Neuronal stem cell (in vitro differentiated cells): ENCODE results near the gene SDE2.

Source experiments
- DNase-seq: peaks from one replicate; pipeline ENCODE4 v3.0.0-alpha.2; 2013; ENCODE audit warnings: low spot score
- H2AFZ ChIP-seq: one replicate; pipeline ENCODE4 v1.6.1; 2013; ENCODE audit warnings: mild to moderate bottlenecking, low read length, inconsistent platforms
- H2AK5ac ChIP-seq: 2 replicates; pipeline ENCODE4 v1.6.1; 2013; ENCODE audit warnings: low read depth, mild to moderate bottlenecking, inconsistent platforms, low read length, moderate library complexity, mixed read lengths
- H2BK120ac ChIP-seq: 2 replicates; pipeline ENCODE4 v1.6.1; 2013; ENCODE audit warnings: low read depth, mild to moderate bottlenecking, inconsistent platforms, low read length, moderate library complexity, mixed read lengths
- H2BK12ac ChIP-seq: one replicate; pipeline ENCODE4 v1.6.1; 2013; ENCODE audit warnings: low read length, inconsistent platforms
- H2BK15ac ChIP-seq: 2 replicates; pipeline ENCODE4 v1.6.1; 2013; ENCODE audit warnings: mild to moderate bottlenecking, low read length, inconsistent platforms, mixed read lengths
- H2BK5ac ChIP-seq: one replicate; pipeline ENCODE4 v1.6.1; 2013; ENCODE audit warnings: inconsistent platforms, mild to moderate bottlenecking, low read length, moderate library complexity
- H3K14ac ChIP-seq: one replicate; pipeline ENCODE4 v1.6.1; 2013; ENCODE audit warnings: low read length, inconsistent platforms
- H3K18ac ChIP-seq: 2 replicates; pipeline ENCODE4 v1.6.1; 2013; ENCODE audit warnings: low read length, inconsistent platforms
- H3K23ac ChIP-seq: 2 replicates; pipeline ENCODE4 v1.6.1; 2013; ENCODE audit warnings: low read depth, mild to moderate bottlenecking, mixed read lengths, low read length, inconsistent platforms; ENCODE audit not compliant: poor library complexity
- H3K27ac ChIP-seq: replicated peaks from 3 replicates; pipeline ENCODE4 v1.5.1; 2013; ENCODE audit warnings: low read length, inconsistent platforms
- H3K27me3 ChIP-seq, 3 experiments: 2 replicates each; pipeline ENCODE4 v1.6.1; 2013; ENCODE audit warnings: low read length in 3 of 3, mild to moderate bottlenecking in 2 of 3, inconsistent platforms in 1 of 3, low read depth in 1 of 3, mixed read lengths in 1 of 3, moderate library complexity in 1 of 3; ENCODE audit not compliant: control insufficient read depth in 3 of 3, insufficient read depth in 3 of 3
- H3K36me3 ChIP-seq, 2 donors: replicated peaks in 1 of 2; 2 replicates each; pipeline ENCODE4 v1.6.1; 2013; ENCODE audit warnings: low read length in 2 of 2; ENCODE audit not compliant: control insufficient read depth in 2 of 2, insufficient read depth in 2 of 2
- H3K4ac ChIP-seq: 2 replicates; pipeline ENCODE4 v1.6.1; 2013; ENCODE audit warnings: inconsistent platforms, mild to moderate bottlenecking, low read length, moderate library complexity
- H3K4me1 ChIP-seq, 2 donors: 1 replicate in 1 of 2; 2 replicates in 1 of 2; pipeline ENCODE4 v1.6.1; 2013; ENCODE audit warnings: low read length in 2 of 2, low read depth in 1 of 2; ENCODE audit not compliant: control insufficient read depth in 2 of 2, insufficient read depth in 1 of 2
- H3K4me2 ChIP-seq: one replicate; pipeline ENCODE4 v1.6.1; 2013; ENCODE audit warnings: mild to moderate bottlenecking, low read length, inconsistent platforms; ENCODE audit not compliant: insufficient read depth, poor library complexity, severe bottlenecking
- H3K4me3 ChIP-seq, 2 donors: 2 replicates each; pipeline ENCODE4 v1.5.1; 2013; ENCODE audit warnings: low read length in 2 of 2, mild to moderate bottlenecking in 2 of 2, inconsistent platforms in 1 of 2, moderate library complexity in 1 of 2
- H3K79me1 ChIP-seq: one replicate; pipeline ENCODE4 v1.6.1; 2013; ENCODE audit warnings: low read depth, mild to moderate bottlenecking, inconsistent platforms, low read length, moderate library complexity
- H3K9ac ChIP-seq: one replicate; pipeline ENCODE4 v1.6.1; 2013; ENCODE audit warnings: mild to moderate bottlenecking, low read depth, low read length, inconsistent platforms; ENCODE audit not compliant: poor library complexity
- H3K9me3 ChIP-seq, 2 donors: replicated peaks in 1 of 2; 2 replicates each; pipeline versions ENCODE3 to v1.6.1; 2013; ENCODE audit warnings: low read length in 2 of 2, mild to moderate bottlenecking in 2 of 2, inconsistent platforms in 1 of 2, low read depth in 1 of 2, mixed read lengths in 1 of 2, moderate library complexity in 1 of 2; ENCODE audit not compliant: control insufficient read depth in 2 of 2, insufficient read depth in 1 of 2
- H4K8ac ChIP-seq: one replicate; pipeline ENCODE4 v1.6.1; 2013; ENCODE audit warnings: low read depth, mild to moderate bottlenecking, inconsistent platforms, low read length, moderate library complexity
- H4K91ac ChIP-seq: one replicate; pipeline ENCODE4 v1.6.1; 2013; ENCODE audit warnings: low read length, low read depth, mild to moderate bottlenecking, inconsistent platforms; ENCODE audit not compliant: poor library complexity
- WGBS, 2 donors: extraction: QIAGEN DNeasy Blood & Tissue Kit; methylation state at CpG; one replicate each; pipeline ENCODE4 v1.1.7; 2013; ENCODE audit warnings: missing lambda C conversion rate in 2 of 2, mixed read lengths in 1 of 2; ENCODE audit not compliant: insufficient read length in 2 of 2, insufficient replicate concordance in 1 of 2; ENCODE audit errors: extremely low coverage in 2 of 2; 5-methylcytosine and 5-hydroxymethylcytosine counted together

SDE2 gene

GRCh38 chr1:226003502-226004170 is 4.5 kb upstream of the SDE2 start:
- no peak overlapping the region for H2BK120ac ChIP-seq
- no peaks in the 10 kb centered on the region for H3K36me3 ChIP-seq
- no peak overlapping the region for H3K23ac ChIP-seq
- no peaks in the 10 kb centered on the region for H3K9me3 ChIP-seq
- no peak overlapping the region for H3K27ac ChIP-seq
- H4K8ac ChIP-seq = no peak overlapping the region
- no peaks in the 10 kb centered on the region for H3K27me3 ChIP-seq
- no peak overlapping the region for H3K18ac ChIP-seq
- H2BK15ac ChIP-seq = no peak overlapping the region
- no peak overlapping the region for H2BK12ac ChIP-seq
- peaks cover 3% of the 10 kb centered on the region for H3K79me1 ChIP-seq
- H2BK5ac ChIP-seq = no peak overlapping the region
- no peak overlapping the region for H2AFZ ChIP-seq
- no peak for DNase-seq
- no CpG with 5 or more reads among the region's 3 CpGs for WGBS, 2 donors
- H3K9ac ChIP-seq = no peak overlapping the region
- H3K14ac ChIP-seq = no peak overlapping the region
- H2AK5ac ChIP-seq = no peak overlapping the region
- no peak overlapping the region for H3K4ac ChIP-seq
- no peak overlapping the region for H3K4me2 ChIP-seq
- no peak overlapping the region for H3K4me3 ChIP-seq
- peaks cover 16 to 17% of the 10 kb centered on the region in 2 donors for H3K4me1 ChIP-seq
- H4K91ac ChIP-seq = no peak overlapping the region

GRCh38 chr1:226002667-226003501 is 3.7 kb upstream of the SDE2 start:
- no peak overlapping the region for H3K4ac ChIP-seq
- no peak overlapping the region for H2BK15ac ChIP-seq
- no peak overlapping the region for H2AK5ac ChIP-seq
- H3K36me3 ChIP-seq = no peaks in the 10 kb centered on the region
- no peak overlapping the region for H4K91ac ChIP-seq
- WGBS, 2 donors = no CpG with 5 or more reads among the region's 4 CpGs
- H3K9me3 ChIP-seq = no peaks in the 10 kb centered on the region
- no peak overlapping the region for H2BK12ac ChIP-seq
- H3K4me3 ChIP-seq = peak overlapping the region in 1 of 2 donors; percentile 28
- peak; percentile 62 for DNase-seq
- no peak overlapping the region for H2BK5ac ChIP-seq
- H2AFZ ChIP-seq = peak overlapping the region; percentile 41
- no peaks in the 10 kb centered on the region for H3K27me3 ChIP-seq
- peaks cover 5% of the 10 kb centered on the region for H3K79me1 ChIP-seq
- H3K27ac ChIP-seq = peak overlapping the region; percentile 52
- peaks cover 16 to 17% of the 10 kb centered on the region in 2 donors for H3K4me1 ChIP-seq
- H3K23ac ChIP-seq = no peak overlapping the region
- H3K4me2 ChIP-seq = no peak overlapping the region
- no peak overlapping the region for H2BK120ac ChIP-seq
- H4K8ac ChIP-seq = no peak overlapping the region
- H3K18ac ChIP-seq = no peak overlapping the region
- no peak overlapping the region for H3K9ac ChIP-seq
- H3K14ac ChIP-seq = no peak overlapping the region

- no peak overlapping the region for H2BK120ac ChIP-seq
- no peak overlapping the region for H3K9ac ChIP-seq
- no peak overlapping the region for H3K4ac ChIP-seq
- H3K27ac ChIP-seq = no peak overlapping the region
- no peak for DNase-seq
- H2BK15ac ChIP-seq = peak overlapping the region; percentile 9
- no peaks in the 10 kb centered on the region for H3K27me3 ChIP-seq
- H3K36me3 ChIP-seq = no peaks in the 10 kb centered on the region
- no CpG with 5 or more reads among the region's 9 CpGs for WGBS, 2 donors
- H2AK5ac ChIP-seq = no peak overlapping the region
- no peak overlapping the region for H2BK12ac ChIP-seq
- H3K14ac ChIP-seq = no peak overlapping the region
- peak overlapping the region; percentile 0 for H3K18ac ChIP-seq
- H4K8ac ChIP-seq = no peak overlapping the region
- H3K4me1 ChIP-seq = peaks cover 16 to 17% of the 10 kb centered on the region in 2 donors
- H3K79me1 ChIP-seq = peaks cover 5% of the 10 kb centered on the region
- peak overlapping the region; percentile 41 for H2AFZ ChIP-seq
- no peak overlapping the region for H4K91ac ChIP-seq
- H3K4me3 ChIP-seq = peak overlapping the region in 1 of 2 donors; percentile 28
- no peaks in the 10 kb centered on the region for H3K9me3 ChIP-seq
- H2BK5ac ChIP-seq = no peak overlapping the region
- no peak overlapping the region for H3K4me2 ChIP-seq
- no peak overlapping the region for H3K23ac ChIP-seq
These were observed 3.0 kb upstream of the SDE2 start for GRCh38 chr1:226001963-226002666.

GRCh38 chr1:226001088-226001487 is 1.9 kb upstream of the SDE2 start:
- no CpG with 5 or more reads among the region's 8 CpGs for WGBS, 2 donors
- Histone ChIP-seq H2BK120ac (no peak overlapping the region), H2BK15ac (no peak overlapping the region)

More at GRCh38 chr1:226001088-226001487, 1.9 kb upstream of the SDE2 start:
- H3K27ac ChIP-seq = no peak overlapping the region
- no peak overlapping the region for H4K8ac ChIP-seq
- H3K4me3 ChIP-seq = no peak overlapping the region
- no peaks in the 10 kb centered on the region for H3K9me3 ChIP-seq
- H3K9ac ChIP-seq = no peak overlapping the region
- DNase-seq = no peak
- no peak overlapping the region for H2AFZ ChIP-seq
- H3K4me1 ChIP-seq = peaks cover 16 to 17% of the 10 kb centered on the region in 2 donors
- H3K36me3 ChIP-seq = peaks cover 2 to 9% of the 10 kb centered on the region in 2 donors
- H3K23ac ChIP-seq = no peak overlapping the region
- no peak overlapping the region for H2AK5ac ChIP-seq
- no peak overlapping the region for H3K14ac ChIP-seq
- no peaks in the 10 kb centered on the region for H3K27me3 ChIP-seq
- no peak overlapping the region for H2BK5ac ChIP-seq
- H4K91ac ChIP-seq = no peak overlapping the region
- peaks cover 5% of the 10 kb centered on the region for H3K79me1 ChIP-seq
- H3K4me2 ChIP-seq = no peak overlapping the region
- H3K18ac ChIP-seq = no peak overlapping the region
- H2BK12ac ChIP-seq = no peak overlapping the region
- H3K4ac ChIP-seq = no peak overlapping the region
